Measurements from ENCODE around the gene UMODL1. TPM values are rescaled to one million over a fixed set of nuclear protein-coding genes. Genes with fewer than 3 reads are reported as not detected.

The UMODL1 gene
- total and polyA plus RNA-seq, 8 donors = under 0.01 TPM; not detected in 7

- intact Hi-C loops (cut with DNase I; ENCODE audit: low total_unique reads) = loop anchor here (10.0 kb wide), 1 partner anchor 294 kb away; no protein-coding TSS in a partner anchor
- Histone ChIP-seq H3K9me3 (no peaks in the 10 kb centered on the region), H3K4me1 (peaks cover 0 to 18% (median 12%) of the 10 kb centered on the region in 4 donors), H3K27me3 (peaks cover 0 to 3% (median 0%) of the 10 kb centered on the region in 3 donors), H3K4me3 (no peak overlapping the region), H3K36me3 (no peaks in the 10 kb centered on the region), H3K27ac (no peak overlapping the region)
- DNase-seq = no peak
- TF ChIP-seq POLR2AphosphoS5 (IDR thresholded peaks at IDR 0.05) = no peak
- no peak for TF ChIP-seq EP300 (IDR thresholded peaks at IDR 0.05)
- no peak for TF ChIP-seq CTCF (IDR thresholded peaks at IDR 0.05)
- TF ChIP-seq POLR2A (IDR thresholded peaks at IDR 0.05) = no peak
- WGBS, 5 donors = 89 to 94% (median 90%) methylated on average over 10 to 13 of the region's 13 CpGs
Observed at GRCh38 chr21:42150474-42151085, 79.5 kb downstream of the UMODL1 start.

- H3K9me3 ChIP-seq = no peaks in the 10 kb centered on the region
- no peak overlapping the region for H3K4me3 ChIP-seq
- H3K36me3 ChIP-seq = no peaks in the 10 kb centered on the region
- WGBS, 5 donors = 46 to 75% (median 64%) methylated on average over 7 to 12 of the region's 12 CpGs
- DNase-seq = no peak
- H3K4me1 ChIP-seq = peaks cover 0 to 14% (median 9%) of the 10 kb centered on the region in 4 donors
- peak overlapping the region in 1 of 5 donors; percentile 5 for H3K27ac ChIP-seq
- TF ChIP-seq CTCF (IDR thresholded peaks at IDR 0.05) (no peak), POLR2AphosphoS5 (IDR thresholded peaks at IDR 0.05) (no peak), POLR2A (IDR thresholded peaks at IDR 0.05) (no peak), EP300 (IDR thresholded peaks at IDR 0.05) (no peak)
- H3K27me3 ChIP-seq = peaks cover 0 to 4% (median 0%) of the 10 kb centered on the region in 3 donors
- intact Hi-C loops (cut with DNase I; ENCODE audit: low total_unique reads) = loop anchor here (10.0 kb wide), 1 partner anchor 293 kb away; no protein-coding TSS in a partner anchor
Observed at GRCh38 chr21:42151148-42151947, 80.2 kb downstream of the UMODL1 start.

GRCh38 chr21:42151948-42152220 is 80.8 kb downstream of the UMODL1 start:
- intact Hi-C loops (cut with DNase I; ENCODE audit: low total_unique reads) = loop anchor here (10.0 kb wide), 1 partner anchor 293 kb away; no protein-coding TSS in a partner anchor
- peaks cover 0 to 8% (median 0%) of the 10 kb centered on the region in 3 donors for H3K27me3 ChIP-seq
- no peaks in the 10 kb centered on the region for H3K36me3 ChIP-seq
- DNase-seq = peak in 1 of 2 donors; percentile 12
- peaks cover 0 to 14% (median 9%) of the 10 kb centered on the region in 4 donors for H3K4me1 ChIP-seq
- no peaks in the 10 kb centered on the region for H3K9me3 ChIP-seq
- H3K27ac ChIP-seq = peak overlapping the region in 1 of 5 donors; percentile 5
- TF ChIP-seq EP300 (IDR thresholded peaks at IDR 0.05) (no peak), CTCF (IDR thresholded peaks at IDR 0.05) (no peak)
- no peak overlapping the region for H3K4me3 ChIP-seq

- no peak for TF ChIP-seq POLR2AphosphoS5 (IDR thresholded peaks at IDR 0.05)
- no peak for TF ChIP-seq EP300 (IDR thresholded peaks at IDR 0.05)
- no peak for TF ChIP-seq CTCF (IDR thresholded peaks at IDR 0.05)
- TF ChIP-seq POLR2A (IDR thresholded peaks at IDR 0.05) = no peak
- Histone ChIP-seq H3K27ac (no peak overlapping the region), H3K4me1 (peaks cover 0 to 14% (median 9%) of the 10 kb centered on the region in 4 donors), H3K4me3 (no peak overlapping the region), H3K36me3 (no peaks in the 10 kb centered on the region), H3K27me3 (peaks cover 0 to 12% (median 0%) of the 10 kb centered on the region in 3 donors), H3K9me3 (no peaks in the 10 kb centered on the region)
- intact Hi-C loops (cut with DNase I; ENCODE audit: low total_unique reads) = loop anchor here (10.0 kb wide), 1 partner anchor 292 kb away; no protein-coding TSS in a partner anchor
- WGBS, 5 donors = 90 to 95% (median 92%) methylated on average over 12 to 15 of the region's 15 CpGs
- DNase-seq = no peak
Observed at GRCh38 chr21:42153046-42153686, 82.0 kb downstream of the UMODL1 start.

All from stomach (tissue), 9 donors.